HFFc6 (cell line): ENCODE measurements around the gene MVB12B. TPM values are rescaled to one million over a fixed set of nuclear protein-coding genes. Genes with fewer than 3 reads are reported as not detected.

Experiments
- DNase-seq: peaks from one replicate; pipeline ENCODE4 v3.0.0-alpha.2; 2018
- H3K27ac Mint-ChIP-seq: 2 replicates; pipeline ENCODE4 v1.8.0; 2020; ENCODE audit warnings: mild to moderate bottlenecking, mixed read lengths
- H3K27me3 Mint-ChIP-seq: 2 replicates; pipeline ENCODE4 v1.8.0; 2021; ENCODE audit warnings: mild to moderate bottlenecking, moderate library complexity, mixed read lengths; ENCODE audit not compliant: insufficient read depth
- H3K36me3 Mint-ChIP-seq: 2 replicates; pipeline ENCODE4 v1.8.0; 2021; ENCODE audit warnings: low read depth, mixed read lengths
- H3K4me1 Mint-ChIP-seq: 2 replicates; pipeline ENCODE4 v1.8.0; 2020; ENCODE audit warnings: low read depth, mixed read lengths
- H3K4me3 Mint-ChIP-seq: 2 replicates; pipeline ENCODE4 v1.8.0; 2020; ENCODE audit warnings: mild to moderate bottlenecking, moderate library complexity, mixed read lengths
- H3K9me3 Mint-ChIP-seq: 2 replicates; pipeline ENCODE4 v1.8.0; 2020; ENCODE audit warnings: mild to moderate bottlenecking, mixed read lengths
- total RNA-seq, 6 experiments: library from RNA; stranded (reverse); fragmentation: NEBNext Ultra II Directional; extraction: Animal tissue kit (Norgen Biotek cat#: 25700); gene quantifications; 2 replicates in 1 of 6; 3 replicates in 5 of 6; pipeline ENCODE4 v1.2.3, GENCODE V29; 2021
- TF ChIP-seq, protein P1 (sequence below): fragments of 200-600 bp; sonication (generic); IDR thresholded peaks from 2 replicates; pipeline ENCODE4 v1.5.0; 2021; ENCODE audit warnings: antibody characterized with exemption, mild to moderate bottlenecking

MVB12B gene
- total RNA-seq, 6 experiments from 2014 or later, result 4.4 to 8.3 (median 6.7) TPM

- peaks cover 14% of the 10 kb centered on the region for H3K4me1 Mint-ChIP-seq
- no peak overlapping the region for H3K27ac Mint-ChIP-seq
- no peak overlapping the region for H3K4me3 Mint-ChIP-seq
- DNase-seq, result no peak
- H3K9me3 Mint-ChIP-seq, result no peaks in the 10 kb centered on the region
- TF ChIP-seq, protein P1, sequence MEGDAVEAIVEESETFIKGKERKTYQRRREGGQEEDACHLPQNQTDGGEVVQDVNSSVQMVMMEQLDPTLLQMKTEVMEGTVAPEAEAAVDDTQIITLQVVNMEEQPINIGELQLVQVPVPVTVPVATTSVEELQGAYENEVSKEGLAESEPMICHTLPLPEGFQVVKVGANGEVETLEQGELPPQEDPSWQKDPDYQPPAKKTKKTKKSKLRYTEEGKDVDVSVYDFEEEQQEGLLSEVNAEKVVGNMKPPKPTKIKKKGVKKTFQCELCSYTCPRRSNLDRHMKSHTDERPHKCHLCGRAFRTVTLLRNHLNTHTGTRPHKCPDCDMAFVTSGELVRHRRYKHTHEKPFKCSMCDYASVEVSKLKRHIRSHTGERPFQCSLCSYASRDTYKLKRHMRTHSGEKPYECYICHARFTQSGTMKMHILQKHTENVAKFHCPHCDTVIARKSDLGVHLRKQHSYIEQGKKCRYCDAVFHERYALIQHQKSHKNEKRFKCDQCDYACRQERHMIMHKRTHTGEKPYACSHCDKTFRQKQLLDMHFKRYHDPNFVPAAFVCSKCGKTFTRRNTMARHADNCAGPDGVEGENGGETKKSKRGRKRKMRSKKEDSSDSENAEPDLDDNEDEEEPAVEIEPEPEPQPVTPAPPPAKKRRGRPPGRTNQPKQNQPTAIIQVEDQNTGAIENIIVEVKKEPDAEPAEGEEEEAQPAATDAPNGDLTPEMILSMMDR, result no peak
- no peaks in the 10 kb centered on the region; the same call in 1 of the 2 replicates for H3K27me3 Mint-ChIP-seq
- no peaks in the 10 kb centered on the region; the same call in 1 of the 2 replicates for H3K36me3 Mint-ChIP-seq
These were observed 66.2 kb downstream of the MVB12B start for GRCh38 chr9:126392662-126393371.

GRCh38 chr9:126393876-126394275, 67.2 kb downstream of the MVB12B start:
- no peak for DNase-seq

DNA sequence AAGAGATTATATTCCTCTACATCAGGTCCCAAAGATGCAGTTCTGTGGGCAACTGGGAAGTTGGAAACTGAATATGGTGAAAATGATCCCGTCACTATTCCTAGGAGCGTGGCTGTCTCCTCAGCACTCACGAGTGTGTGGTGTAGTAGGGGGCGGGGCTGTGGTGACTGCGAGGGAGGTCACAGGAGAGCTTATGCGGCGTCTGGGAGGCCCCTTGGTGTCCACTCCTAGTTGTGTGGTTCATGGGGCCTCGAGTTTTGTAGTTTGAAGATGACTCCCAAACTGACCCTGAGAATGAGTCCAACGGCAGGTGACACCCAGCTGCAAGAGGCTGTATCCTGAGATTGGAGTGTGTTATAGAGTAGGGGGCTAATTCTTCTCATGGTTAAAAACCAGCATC, 68.2 kb downstream of the MVB12B start:
- TF ChIP-seq, protein P1, result no peak
- peaks cover 1% of the 10 kb centered on the region for H3K27me3 Mint-ChIP-seq
- H3K4me1 Mint-ChIP-seq, result peaks cover 14% of the 10 kb centered on the region
- H3K9me3 Mint-ChIP-seq, result no peaks in the 10 kb centered on the region
- no peaks in the 10 kb centered on the region; the same call in 1 of the 2 replicates for H3K36me3 Mint-ChIP-seq
- no peak overlapping the region for H3K4me3 Mint-ChIP-seq
- DNase-seq, result no peak
- H3K27ac Mint-ChIP-seq, result no peak overlapping the region

More at GRCh38 chr9:126393876-126394275, 67.2 kb downstream of the MVB12B start:
- H3K4me3 Mint-ChIP-seq, result no peak overlapping the region
- no peak overlapping the region for H3K27ac Mint-ChIP-seq
- H3K36me3 Mint-ChIP-seq, result no peaks in the 10 kb centered on the region; the same call in 1 of the 2 replicates
- H3K4me1 Mint-ChIP-seq, result peaks cover 14% of the 10 kb centered on the region
- H3K27me3 Mint-ChIP-seq, result peaks cover 1% of the 10 kb centered on the region
- TF ChIP-seq, protein P1, result no peak
- H3K9me3 Mint-ChIP-seq, result no peaks in the 10 kb centered on the region

DNA sequence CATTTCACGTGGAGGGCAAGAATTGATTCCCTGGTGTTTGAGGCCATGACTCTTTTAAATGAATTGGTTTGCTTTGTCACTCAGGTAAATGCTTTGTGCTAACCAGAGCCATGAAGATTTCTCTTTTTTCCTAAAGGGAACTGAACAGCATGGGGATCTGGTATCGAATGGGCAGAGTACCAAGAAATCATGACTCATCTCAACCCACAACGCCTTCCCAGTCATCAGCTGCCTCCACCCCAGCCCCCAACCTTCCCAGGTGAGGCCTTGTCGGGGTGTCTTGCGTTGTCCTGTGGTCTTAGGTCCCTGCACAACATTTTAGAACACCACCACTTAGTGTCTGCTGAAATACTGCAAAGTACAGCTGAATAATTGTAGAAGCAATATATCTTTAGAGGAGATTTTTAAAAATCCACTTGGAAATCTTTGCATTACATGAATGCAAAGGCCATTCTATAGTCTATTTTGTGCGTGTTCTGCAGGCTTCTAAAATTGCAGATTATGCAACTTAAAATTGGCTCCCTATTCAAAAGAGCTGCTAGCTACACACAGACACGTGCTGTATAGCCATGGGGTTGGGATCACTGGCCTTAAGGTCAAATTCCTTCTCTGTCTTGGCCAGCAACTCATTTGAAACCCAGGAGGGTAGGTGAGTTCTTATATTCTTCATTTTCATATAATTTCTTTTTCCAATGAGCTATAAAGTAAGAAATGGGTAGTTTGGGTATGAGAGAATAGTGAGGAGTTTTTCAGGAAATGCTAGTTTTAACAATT, 69.0 kb downstream of the MVB12B start:
- Mint-ChIP-seq H3K9me3 (no peaks in the 10 kb centered on the region), H3K4me1 (peaks cover 14% of the 10 kb centered on the region), H3K27me3 (peaks cover 1% of the 10 kb centered on the region), H3K36me3 (no peaks in the 10 kb centered on the region; the same call in 1 of the 2 replicates), H3K4me3 (no peak overlapping the region), H3K27ac (no peak overlapping the region)
- TF ChIP-seq, protein P1, result no peak
- DNase-seq, result peak; percentile 31

- no peak overlapping the region for H3K4me3 Mint-ChIP-seq
- peaks cover 14% of the 10 kb centered on the region for H3K4me1 Mint-ChIP-seq
- no peaks in the 10 kb centered on the region for H3K9me3 Mint-ChIP-seq
- H3K27ac Mint-ChIP-seq, result no peak overlapping the region
- TF ChIP-seq, protein P1, result peak; percentile 57
- no peak for DNase-seq
- no peaks in the 10 kb centered on the region; the same call in 1 of the 2 replicates for H3K36me3 Mint-ChIP-seq
- H3K27me3 Mint-ChIP-seq, result peaks cover 1% of the 10 kb centered on the region
These were observed 70.4 kb downstream of the MVB12B start for GRCh38 chr9:126397056-126397455.
